Progenitor cell of endocrine pancreas (in vitro differentiated cells): ENCODE data around the gene DEFB124. TPM values are rescaled to one million over a fixed set of nuclear protein-coding genes. Genes with fewer than 3 reads are reported as not detected.
"Not testable (repeated sequence)": the region's sequence is repeated elsewhere in the genome, so short reads cannot be mapped to it uniquely, and the experiment has no call there.

Experiments
- DNase-seq: peaks from one replicate; pipeline ENCODE4 v3.0.0; 2021; ENCODE audit warnings: low spot score; ENCODE audit not compliant: unreplicated experiment
- H3K27ac Mint-ChIP-seq: 2 replicates; pipeline ENCODE4 v1.8.0; 2021; ENCODE audit warnings: mild to moderate bottlenecking, moderate library complexity, mixed read lengths
- H3K27me3 Mint-ChIP-seq: 2 replicates; pipeline ENCODE4 v1.8.0; 2021; ENCODE audit warnings: mixed read lengths
- H3K36me3 Mint-ChIP-seq: 2 replicates; pipeline ENCODE4 v1.8.0; 2022; ENCODE audit warnings: mixed read lengths; ENCODE audit not compliant: insufficient read depth
- H3K4me1 Mint-ChIP-seq: 2 replicates; pipeline ENCODE4 v1.8.0; 2021; ENCODE audit warnings: low read depth, mixed read lengths
- H3K4me3 Mint-ChIP-seq: 2 replicates; pipeline ENCODE4 v1.8.0; 2021; ENCODE audit warnings: low read depth, mild to moderate bottlenecking, moderate library complexity, mixed read lengths
- H3K9me3 Mint-ChIP-seq: 2 replicates; pipeline ENCODE4 v1.8.0; 2021; ENCODE audit warnings: low read depth, mixed read lengths
- CTCF ChIP-seq: fragments of 200-600 bp; sonication (generic); IDR thresholded peaks from one replicate; pipeline ENCODE4 v1.5.0; 2021; ENCODE audit warnings: antibody characterized with exemption, mild to moderate bottlenecking; ENCODE audit not compliant: unreplicated experiment
- total RNA-seq: library from RNA; stranded (reverse); gene quantifications from 2 replicates; pipeline ENCODE4 v1.2.1, GENCODE V29; 2021

DEFB124 gene
- total RNA-seq, 1 donor from 2014 or later: not detected

GRCh38 chr20:31508517-31509244 lies 33.8 kb upstream of the DEFB124 start:
- peaks cover 29% of the 10 kb centered on the region for H3K27me3 Mint-ChIP-seq
- no peak overlapping the region for H3K27ac Mint-ChIP-seq
- H3K36me3 Mint-ChIP-seq: no peaks in the 10 kb centered on the region
- no peaks in the 10 kb centered on the region for H3K4me1 Mint-ChIP-seq
- H3K9me3 Mint-ChIP-seq: no peaks in the 10 kb centered on the region
- TF ChIP-seq CTCF: no peak
- no peak for DNase-seq
- H3K4me3 Mint-ChIP-seq: no peak overlapping the region

DNA sequence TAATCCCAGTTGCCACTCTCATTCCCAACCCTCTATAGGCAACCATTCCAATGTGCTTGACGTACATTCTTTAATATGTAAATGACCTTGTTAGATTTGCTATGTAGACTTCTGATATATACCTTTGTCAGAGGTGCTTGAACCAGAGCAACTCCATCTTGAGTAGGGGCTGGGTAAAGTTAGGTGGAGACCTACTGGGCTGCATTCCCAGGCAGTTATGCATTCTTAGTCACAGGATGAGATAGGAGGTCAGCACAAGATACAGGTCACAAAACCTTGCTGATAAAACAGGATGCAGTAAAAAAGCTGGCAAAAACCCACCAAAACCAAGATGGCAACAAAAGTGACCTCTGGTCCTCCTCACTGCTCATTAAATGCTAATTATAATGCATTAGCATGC lies 31.0 kb upstream of the DEFB124 start:
- TF ChIP-seq CTCF: no peak
- Mint-ChIP-seq H3K4me1 (no peaks in the 10 kb centered on the region), H3K27me3 (peaks cover 37% of the 10 kb centered on the region), H3K36me3 (no peaks in the 10 kb centered on the region), H3K9me3 (no peaks in the 10 kb centered on the region), H3K27ac (no peak overlapping the region), H3K4me3 (no peak overlapping the region)
- no peak for DNase-seq

DNA sequence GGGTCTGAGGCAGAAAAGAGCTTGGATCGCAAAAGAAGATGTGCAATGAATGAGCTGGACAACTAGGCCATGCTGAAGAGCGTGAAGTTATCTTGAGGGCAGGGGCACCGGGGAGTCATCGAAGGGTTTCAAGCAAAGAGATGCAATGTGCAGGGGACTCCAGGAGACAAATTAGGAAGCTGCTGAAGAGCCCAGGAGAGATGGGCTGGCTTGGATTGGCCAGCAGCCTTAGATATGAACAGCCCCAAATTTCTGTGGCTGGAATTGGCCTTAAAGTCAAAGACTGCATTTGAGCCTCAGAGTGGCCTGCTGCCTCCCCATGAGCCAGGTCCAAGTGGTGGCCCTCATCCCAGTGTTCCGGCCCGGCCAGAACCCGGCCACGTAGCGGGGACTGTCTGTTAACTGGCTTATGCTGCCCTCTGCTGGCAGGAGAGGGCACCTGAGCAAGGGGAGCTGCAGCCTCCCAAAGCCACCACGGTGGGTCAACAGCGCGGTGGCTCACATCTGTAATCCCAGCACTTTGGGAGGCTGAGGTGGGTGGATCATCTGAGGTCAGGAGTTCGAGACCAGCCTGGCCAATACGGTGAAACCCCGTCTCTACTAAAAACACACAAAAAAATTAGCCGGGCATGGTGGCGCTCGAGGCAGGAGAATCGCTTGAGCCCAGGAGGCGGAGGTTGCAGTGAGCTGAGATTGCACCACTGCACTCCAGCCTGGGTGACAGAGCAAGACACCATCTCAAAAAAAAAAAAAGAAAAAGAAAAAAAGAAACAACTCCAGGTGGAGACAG lies 28.2 kb upstream of the DEFB124 start:
- peak overlapping the region; percentile 34 for H3K27ac Mint-ChIP-seq
- not testable (repeated sequence) for H3K4me1 Mint-ChIP-seq, H3K36me3 Mint-ChIP-seq, H3K9me3 Mint-ChIP-seq, H3K4me3 Mint-ChIP-seq
- H3K27me3 Mint-ChIP-seq: peaks cover 24% of the 10 kb centered on the region
- DNase-seq: peak; percentile 75
- TF ChIP-seq CTCF: peak; percentile 98

DNA sequence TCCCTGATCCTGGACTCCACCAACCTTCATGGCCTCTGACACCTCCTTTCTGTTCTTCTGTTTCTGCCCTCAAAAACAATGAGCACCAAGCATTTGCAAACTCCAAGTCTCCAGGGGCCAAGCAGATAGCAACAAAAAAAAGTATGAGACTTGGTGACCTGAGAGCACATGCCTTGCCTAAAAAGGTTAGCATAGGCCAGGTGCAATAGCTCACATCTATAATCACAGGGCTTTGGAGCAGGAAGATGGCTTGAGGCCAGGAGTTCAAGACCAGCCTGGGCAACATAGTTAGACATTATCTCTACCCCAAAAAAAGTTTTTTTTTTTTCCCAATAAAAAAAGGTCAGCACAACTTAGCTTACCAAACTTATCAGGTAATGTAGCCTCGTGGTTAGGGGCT lies 25.6 kb upstream of the DEFB124 start:
- Mint-ChIP-seq H3K36me3 (no peaks in the 10 kb centered on the region), H3K4me3 (no peak overlapping the region), H3K9me3 (peaks cover 7% of the 10 kb centered on the region), H3K27ac (no peak overlapping the region), H3K27me3 (peaks cover 23% of the 10 kb centered on the region), H3K4me1 (no peaks in the 10 kb centered on the region)
- DNase-seq: no peak
- TF ChIP-seq CTCF: no peak

DNA sequence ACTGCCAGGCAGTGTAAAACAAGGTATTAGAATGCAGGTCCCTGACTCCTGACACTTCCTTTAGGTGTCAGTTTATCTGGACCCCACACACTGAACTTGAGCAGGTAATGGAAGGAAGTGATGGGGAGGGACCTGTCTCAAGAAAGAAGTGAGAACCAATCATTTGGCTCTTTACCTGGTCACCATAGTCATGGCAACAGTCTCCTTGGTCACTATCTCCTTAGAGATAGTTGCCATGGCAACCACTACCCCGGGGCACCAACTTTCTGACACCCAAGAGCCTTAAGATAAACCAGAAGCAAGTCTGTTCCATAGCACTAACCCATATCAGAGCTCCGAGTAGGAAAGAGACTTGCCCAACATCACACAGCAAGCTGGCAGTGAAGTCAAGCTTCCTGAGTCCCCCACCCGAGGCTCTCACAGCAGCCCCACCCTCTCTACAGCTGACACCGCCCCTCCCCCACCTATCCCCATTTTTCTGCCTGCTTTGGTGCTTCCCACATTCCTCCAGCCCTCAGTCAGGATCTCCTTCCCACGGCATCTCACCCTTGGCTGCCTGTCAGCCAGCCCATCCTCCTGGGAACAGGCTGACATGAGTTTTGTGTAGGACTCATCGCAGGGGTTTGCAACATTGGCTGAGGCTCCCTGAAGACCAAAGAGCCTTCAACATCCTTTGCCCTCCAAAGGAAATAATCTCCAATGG lies 23.1 kb upstream of the DEFB124 start:
- TF ChIP-seq CTCF: no peak
- H3K27me3 Mint-ChIP-seq: peaks cover 15% of the 10 kb centered on the region
- no peak overlapping the region for H3K4me3 Mint-ChIP-seq
- H3K36me3 Mint-ChIP-seq: no peaks in the 10 kb centered on the region
- H3K4me1 Mint-ChIP-seq: no peaks in the 10 kb centered on the region
- H3K9me3 Mint-ChIP-seq: peaks cover 16% of the 10 kb centered on the region
- no peak overlapping the region for H3K27ac Mint-ChIP-seq
- no peak for DNase-seq
